Measurements from ENCODE around the gene HSPA1B. TPM values are rescaled to one million over a fixed set of nuclear protein-coding genes. Genes with fewer than 3 reads are reported as not detected.

HSPA1B gene
- total RNA-seq, 6 experiments from 2014 or later, result 41.5 to 144 (median 47.5) TPM

- 89% methylated on average over 6 of the region's 8 CpGs for WGBS (ENCODE audit: insufficient coverage, low coverage, low lambda C conversion rate, missing lambda C conversion rate)
- no peaks in the 10 kb centered on the region for H3K27me3 ChIP-seq
- peaks cover 0 to 6% (median 0%) of the 10 kb centered on the region in 4 donors for H3K4me1 ChIP-seq
- no peak for TF ChIP-seq POLR2A (IDR thresholded peaks at IDR 0.05)
- TF ChIP-seq CTCF (IDR thresholded peaks at IDR 0.05), result no peak
- no peak overlapping the region for H3K4me3 ChIP-seq
- intact Hi-C loops (cut with DNase I), result no loop called here
- no peaks in the 10 kb centered on the region for H3K9me3 ChIP-seq
- no peak overlapping the region for H3K27ac ChIP-seq
- ATAC-seq (no peak), DNase-seq (no peak)
- H3K36me3 ChIP-seq, result peaks cover 0 to 24% (median 3%) of the 10 kb centered on the region in 4 donors
Measured at GRCh38 chr6:31858707-31859106, 31.2 kb downstream of the HSPA1B start.

GRCh38 chr6:31859923-31860322, 32.4 kb downstream of the HSPA1B start:
- no peak for TF ChIP-seq CTCF (IDR thresholded peaks at IDR 0.05)
- TF ChIP-seq POLR2A (IDR thresholded peaks at IDR 0.05), result no peak
- H3K4me1 ChIP-seq, result peaks cover 0 to 13% (median 0%) of the 10 kb centered on the region in 4 donors
- intact Hi-C loops (cut with DNase I), result no loop called here
- H3K36me3 ChIP-seq, result peaks cover 0 to 24% (median 3%) of the 10 kb centered on the region in 4 donors
- no peaks in the 10 kb centered on the region for H3K9me3 ChIP-seq
- 89% methylated on average over 5 of the region's 11 CpGs for WGBS (ENCODE audit: insufficient coverage, low coverage, low lambda C conversion rate, missing lambda C conversion rate)
- H3K4me3 ChIP-seq, result no peak overlapping the region
- DNase-seq (no peak), ATAC-seq (no peak)
- H3K27me3 ChIP-seq, result no peaks in the 10 kb centered on the region
- H3K27ac ChIP-seq, result no peak overlapping the region

GRCh38 chr6:31860349-31860748, 32.8 kb downstream of the HSPA1B start:
- H3K27ac ChIP-seq, result no peak overlapping the region
- peaks cover 0 to 15% (median 0%) of the 10 kb centered on the region in 4 donors for H3K4me1 ChIP-seq
- H3K36me3 ChIP-seq, result peaks cover 0 to 24% (median 3%) of the 10 kb centered on the region in 4 donors
- DNase-seq, result no peak
- no peaks in the 10 kb centered on the region for H3K9me3 ChIP-seq
- ATAC-seq, result no peak
- no peaks in the 10 kb centered on the region for H3K27me3 ChIP-seq
- TF ChIP-seq CTCF (IDR thresholded peaks at IDR 0.05), result no peak
- TF ChIP-seq POLR2A (IDR thresholded peaks at IDR 0.05), result no peak
- intact Hi-C loops (cut with DNase I), result no loop called here
- no peak overlapping the region for H3K4me3 ChIP-seq
- 95% methylated on average over 4 of the region's 13 CpGs for WGBS (ENCODE audit: insufficient coverage, low coverage, low lambda C conversion rate, missing lambda C conversion rate)

GRCh38 chr6:31861150-31861549, 33.6 kb downstream of the HSPA1B start:
- peaks cover 0 to 18% (median 0%) of the 10 kb centered on the region in 4 donors for H3K4me1 ChIP-seq
- 88% methylated on average over 3 of the region's 7 CpGs for WGBS (ENCODE audit: insufficient coverage, low coverage, low lambda C conversion rate, missing lambda C conversion rate)
- no peak overlapping the region for H3K4me3 ChIP-seq
- no peaks in the 10 kb centered on the region for H3K9me3 ChIP-seq
- ATAC-seq (no peak), DNase-seq (no peak)
- intact Hi-C loops (cut with DNase I), result no loop called here
- no peaks in the 10 kb centered on the region for H3K27me3 ChIP-seq
- H3K27ac ChIP-seq, result no peak overlapping the region
- H3K36me3 ChIP-seq, result peaks cover 0 to 24% (median 3%) of the 10 kb centered on the region in 4 donors
- TF ChIP-seq POLR2A (IDR thresholded peaks at IDR 0.05), result no peak
- TF ChIP-seq CTCF (IDR thresholded peaks at IDR 0.05), result no peak

GRCh38 chr6:31861919-31862343, 34.4 kb downstream of the HSPA1B start:
- no peak for DNase-seq
- H3K27me3 ChIP-seq, result no peaks in the 10 kb centered on the region
- WGBS (ENCODE audit: insufficient coverage, low coverage, low lambda C conversion rate, missing lambda C conversion rate), result 41% methylated on average over 17 of the region's 17 CpGs
- ATAC-seq, result no peak
- intact Hi-C loops (cut with DNase I), result no loop called here
- peak overlapping the region; percentile 74 to 93 (median 82) for H3K4me3 ChIP-seq
- TF ChIP-seq POLR2A (IDR thresholded peaks at IDR 0.05) (no peak), CTCF (IDR thresholded peaks at IDR 0.05) (no peak)
- no peaks in the 10 kb centered on the region for H3K9me3 ChIP-seq
- peak overlapping the region; percentile 60 to 83 (median 71) for H3K27ac ChIP-seq
- peaks cover 0 to 18% (median 0%) of the 10 kb centered on the region in 4 donors for H3K4me1 ChIP-seq
- peaks cover 0 to 24% (median 3%) of the 10 kb centered on the region in 4 donors for H3K36me3 ChIP-seq

All from right lobe of liver (tissue), 6 donors.